WTC11 (cell line): ENCODE data around the gene PATE4. TPM values are rescaled to one million over a fixed set of nuclear protein-coding genes. Genes with fewer than 3 reads are reported as not detected.

ENCODE experiments used
- ATAC-seq: fragments of 200-7000 bp; cut with Tn5 transposase; 2 replicates; pipeline ENCODE4 v1.10.0; 2021; ENCODE audit warnings: mild to moderate bottlenecking, moderate library complexity
- CTCF ChIA-PET: fragments of 300-600 bp; sonication (Branson Sonifier 250); formaldehyde crosslinking; loops from one replicate; lab custom pipeline; 2021; ENCODE audit warnings: antibody characterized with exemption; lab: Charles Lee
- POLR2A ChIA-PET: fragments of 350-600 bp; sonication (Branson Sonifier 250); formaldehyde crosslinking; loops from one replicate; lab custom pipeline; 2021; ENCODE audit warnings: antibody characterized with exemption; lab: Charles Lee
- DNase-seq: peaks from one replicate; pipeline ENCODE4 v3.0.0; 2021; ENCODE audit warnings: low spot score
- H3K27ac Mint-ChIP-seq: 2 replicates; pipeline ENCODE4 v1.8.0; 2021; ENCODE audit warnings: mixed read lengths
- H3K27me3 Mint-ChIP-seq: 2 replicates; pipeline ENCODE4 v1.8.0; 2021; ENCODE audit warnings: low read depth, mild to moderate bottlenecking, moderate library complexity, mixed read lengths
- H3K36me3 Mint-ChIP-seq: 2 replicates; pipeline ENCODE4 v1.8.0; 2021; ENCODE audit warnings: mixed read lengths
- H3K4me1 Mint-ChIP-seq: 2 replicates; pipeline ENCODE4 v1.8.0; 2022; ENCODE audit warnings: mixed read lengths
- H3K4me3 Mint-ChIP-seq: 2 replicates; pipeline ENCODE4 v1.8.0; 2021; ENCODE audit warnings: mild to moderate bottlenecking, moderate library complexity, mixed read lengths
- H3K9me3 Mint-ChIP-seq: 2 replicates; pipeline ENCODE4 v1.8.0; 2021; ENCODE audit warnings: mixed read lengths
- ATF1 ChIP-seq: sonication (generic); formaldehyde crosslinking; IDR thresholded peaks from 2 replicates; pipeline ENCODE4 v1.8.1; 2023; ENCODE audit warnings: mild to moderate bottlenecking, moderate library complexity, missing genetic modification reagents
- ELF4 ChIP-seq: sonication (generic); formaldehyde crosslinking; IDR thresholded peaks from 2 replicates; pipeline ENCODE4 v1.8.1; 2022; ENCODE audit warnings: low read depth, mild to moderate bottlenecking, moderate library complexity, missing genetic modification reagents
- GTF2I ChIP-seq: fragments of 250-450 bp; sonication (Bioruptor Pico); conservative IDR thresholded peaks from 2 replicates; pipeline ENCODE4 v1.4.0; 2021; ENCODE audit warnings: mild to moderate bottlenecking
- JAZF1 ChIP-seq: fragments of 250-450 bp; sonication (Bioruptor Pico); IDR thresholded peaks from 2 replicates; pipeline ENCODE4 v1.9.0; 2021; ENCODE audit warnings: moderate library complexity, mild to moderate bottlenecking, inconsistent platforms
- NR1H2 ChIP-seq: sonication (generic); formaldehyde crosslinking; IDR thresholded peaks from 2 replicates; pipeline ENCODE4 v1.9.0; 2021; ENCODE audit warnings: mild to moderate bottlenecking, moderate library complexity, missing genetic modification reagents
- OVOL2 ChIP-seq: fragments of 250-450 bp; sonication (Bioruptor Pico); IDR thresholded peaks from 2 replicates; pipeline ENCODE4 v1.9.0; 2021; ENCODE audit warnings: mild to moderate bottlenecking, borderline replicate concordance
- SMAD3 ChIP-seq: sonication (generic); formaldehyde crosslinking; IDR thresholded peaks from 2 replicates; pipeline ENCODE4 v1.8.0; 2022; ENCODE audit warnings: missing genetic modification reagents, mild to moderate bottlenecking, borderline replicate concordance
- SMAD4 ChIP-seq: sonication (generic); formaldehyde crosslinking; IDR thresholded peaks from 2 replicates; pipeline ENCODE4 v1.8.0; 2022; ENCODE audit warnings: mild to moderate bottlenecking, missing genetic modification reagents
- SP1 ChIP-seq: sonication (generic); formaldehyde crosslinking; conservative IDR thresholded peaks from 2 replicates; pipeline ENCODE4 v1.8.1; 2022; ENCODE audit warnings: missing genetic modification reagents
- ZNF138 ChIP-seq: sonication (generic); formaldehyde crosslinking; conservative IDR thresholded peaks from 2 replicates; pipeline ENCODE4 v1.8.1; 2022; ENCODE audit warnings: mild to moderate bottlenecking, moderate library complexity, missing genetic modification reagents
- ZNF317 ChIP-seq: sonication (generic); formaldehyde crosslinking; IDR thresholded peaks from 2 replicates; pipeline ENCODE4 v1.8.1; 2023; ENCODE audit warnings: low read depth, mild to moderate bottlenecking, moderate library complexity, missing genetic modification reagents, borderline replicate concordance
- ZNF416 ChIP-seq: fragments of 250-450 bp; sonication (Bioruptor Pico); IDR thresholded peaks from 2 replicates; pipeline ENCODE4 v1.9.0; 2021; ENCODE audit warnings: mild to moderate bottlenecking, inconsistent platforms
- total RNA-seq: library from RNA; stranded (reverse); gene quantifications from 3 replicates; pipeline ENCODE4 v1.2.3, GENCODE V29; 2021
- TF ChIP-seq, protein P1 (sequence below): sonication (generic); formaldehyde crosslinking; IDR thresholded peaks from 2 replicates; pipeline ENCODE4 v1.8.0; 2023; ENCODE audit warnings: missing genetic modification reagents, mild to moderate bottlenecking, borderline replicate concordance
- TF ChIP-seq, protein P2 (sequence below): sonication (generic); formaldehyde crosslinking; IDR thresholded peaks from 2 replicates; pipeline ENCODE4 v1.8.1; 2023; ENCODE audit warnings: mild to moderate bottlenecking, missing genetic modification reagents
- TF ChIP-seq, protein P3 (sequence below): sonication (generic); formaldehyde crosslinking; IDR thresholded peaks from 2 replicates; pipeline ENCODE4 v1.8.1; 2023; ENCODE audit warnings: mild to moderate bottlenecking, missing genetic modification reagents, moderate library complexity
- TF ChIP-seq, protein P4 (sequence below): sonication (generic); formaldehyde crosslinking; IDR thresholded peaks from 2 replicates; pipeline ENCODE4 v1.8.0; 2022; ENCODE audit warnings: mild to moderate bottlenecking, missing genetic modification reagents
- TF ChIP-seq, protein P5 (sequence below): fragments of 200-600 bp; IDR thresholded peaks from 2 replicates; pipeline ENCODE4 v1.8.0; 2022; ENCODE audit warnings: antibody characterized with exemption
- TF ChIP-seq, protein P6 (sequence below): sonication (generic); formaldehyde crosslinking; IDR thresholded peaks from 2 replicates; pipeline ENCODE4 v1.8.0; 2023; ENCODE audit warnings: mild to moderate bottlenecking, missing genetic modification reagents
- TF ChIP-seq, protein P7 (sequence below): sonication (generic); formaldehyde crosslinking; IDR thresholded peaks from 2 replicates; pipeline ENCODE4 v1.8.0; 2022; ENCODE audit warnings: mild to moderate bottlenecking, missing genetic modification reagents
- TF ChIP-seq, protein P8 (sequence below): sonication (generic); formaldehyde crosslinking; conservative IDR thresholded peaks from 2 replicates; pipeline ENCODE4 v1.8.1; 2023; ENCODE audit warnings: mild to moderate bottlenecking, low read depth, missing genetic modification reagents, moderate library complexity

The PATE4 gene
- total RNA-seq, 1 experiment from 2014 or later, result not detected

DNA sequence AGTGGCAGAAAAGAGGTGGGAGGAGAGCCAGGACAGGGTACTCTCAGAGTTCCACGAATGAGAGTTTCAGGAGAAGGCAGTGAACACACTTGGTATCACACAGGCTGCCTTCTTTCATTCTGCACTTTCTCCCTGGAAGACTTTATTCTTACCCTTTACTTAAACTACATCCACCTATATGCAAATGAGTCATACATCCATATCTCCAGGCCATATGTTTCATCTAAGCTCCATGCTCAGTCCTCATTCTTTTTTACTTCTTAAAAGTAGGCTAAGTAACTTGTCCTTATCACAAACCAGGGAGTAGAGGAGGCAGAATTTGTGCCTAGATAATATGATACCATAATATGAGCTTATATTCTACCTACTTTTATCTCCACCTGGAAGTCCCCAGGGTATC lies 48.2 kb downstream of the PATE4 start (continued):
- TF ChIP-seq, protein P1, sequence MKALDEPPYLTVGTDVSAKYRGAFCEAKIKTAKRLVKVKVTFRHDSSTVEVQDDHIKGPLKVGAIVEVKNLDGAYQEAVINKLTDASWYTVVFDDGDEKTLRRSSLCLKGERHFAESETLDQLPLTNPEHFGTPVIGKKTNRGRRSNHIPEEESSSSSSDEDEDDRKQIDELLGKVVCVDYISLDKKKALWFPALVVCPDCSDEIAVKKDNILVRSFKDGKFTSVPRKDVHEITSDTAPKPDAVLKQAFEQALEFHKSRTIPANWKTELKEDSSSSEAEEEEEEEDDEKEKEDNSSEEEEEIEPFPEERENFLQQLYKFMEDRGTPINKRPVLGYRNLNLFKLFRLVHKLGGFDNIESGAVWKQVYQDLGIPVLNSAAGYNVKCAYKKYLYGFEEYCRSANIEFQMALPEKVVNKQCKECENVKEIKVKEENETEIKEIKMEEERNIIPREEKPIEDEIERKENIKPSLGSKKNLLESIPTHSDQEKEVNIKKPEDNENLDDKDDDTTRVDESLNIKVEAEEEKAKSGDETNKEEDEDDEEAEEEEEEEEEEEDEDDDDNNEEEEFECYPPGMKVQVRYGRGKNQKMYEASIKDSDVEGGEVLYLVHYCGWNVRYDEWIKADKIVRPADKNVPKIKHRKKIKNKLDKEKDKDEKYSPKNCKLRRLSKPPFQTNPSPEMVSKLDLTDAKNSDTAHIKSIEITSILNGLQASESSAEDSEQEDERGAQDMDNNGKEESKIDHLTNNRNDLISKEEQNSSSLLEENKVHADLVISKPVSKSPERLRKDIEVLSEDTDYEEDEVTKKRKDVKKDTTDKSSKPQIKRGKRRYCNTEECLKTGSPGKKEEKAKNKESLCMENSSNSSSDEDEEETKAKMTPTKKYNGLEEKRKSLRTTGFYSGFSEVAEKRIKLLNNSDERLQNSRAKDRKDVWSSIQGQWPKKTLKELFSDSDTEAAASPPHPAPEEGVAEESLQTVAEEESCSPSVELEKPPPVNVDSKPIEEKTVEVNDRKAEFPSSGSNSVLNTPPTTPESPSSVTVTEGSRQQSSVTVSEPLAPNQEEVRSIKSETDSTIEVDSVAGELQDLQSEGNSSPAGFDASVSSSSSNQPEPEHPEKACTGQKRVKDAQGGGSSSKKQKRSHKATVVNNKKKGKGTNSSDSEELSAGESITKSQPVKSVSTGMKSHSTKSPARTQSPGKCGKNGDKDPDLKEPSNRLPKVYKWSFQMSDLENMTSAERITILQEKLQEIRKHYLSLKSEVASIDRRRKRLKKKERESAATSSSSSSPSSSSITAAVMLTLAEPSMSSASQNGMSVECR (CRISPR knock-in tag), result no peak
- TF ChIP-seq GTF2I (CRISPR knock-in tag) (no peak), ATF1 (CRISPR knock-in tag) (no peak), SMAD4 (CRISPR knock-in tag) (no peak), SMAD3 (CRISPR knock-in tag) (no peak), OVOL2 (no peak), ZNF317 (no peak)
- TF ChIP-seq, protein P2, sequence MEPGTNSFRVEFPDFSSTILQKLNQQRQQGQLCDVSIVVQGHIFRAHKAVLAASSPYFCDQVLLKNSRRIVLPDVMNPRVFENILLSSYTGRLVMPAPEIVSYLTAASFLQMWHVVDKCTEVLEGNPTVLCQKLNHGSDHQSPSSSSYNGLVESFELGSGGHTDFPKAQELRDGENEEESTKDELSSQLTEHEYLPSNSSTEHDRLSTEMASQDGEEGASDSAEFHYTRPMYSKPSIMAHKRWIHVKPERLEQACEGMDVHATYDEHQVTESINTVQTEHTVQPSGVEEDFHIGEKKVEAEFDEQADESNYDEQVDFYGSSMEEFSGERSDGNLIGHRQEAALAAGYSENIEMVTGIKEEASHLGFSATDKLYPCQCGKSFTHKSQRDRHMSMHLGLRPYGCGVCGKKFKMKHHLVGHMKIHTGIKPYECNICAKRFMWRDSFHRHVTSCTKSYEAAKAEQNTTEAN (CRISPR knock-in tag), result no peak
- TF ChIP-seq, protein P3, sequence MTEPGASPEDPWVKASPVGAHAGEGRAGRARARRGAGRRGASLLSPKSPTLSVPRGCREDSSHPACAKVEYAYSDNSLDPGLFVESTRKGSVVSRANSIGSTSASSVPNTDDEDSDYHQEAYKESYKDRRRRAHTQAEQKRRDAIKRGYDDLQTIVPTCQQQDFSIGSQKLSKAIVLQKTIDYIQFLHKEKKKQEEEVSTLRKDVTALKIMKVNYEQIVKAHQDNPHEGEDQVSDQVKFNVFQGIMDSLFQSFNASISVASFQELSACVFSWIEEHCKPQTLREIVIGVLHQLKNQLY (CRISPR knock-in tag), result no peak
- TF ChIP-seq, protein P4, sequence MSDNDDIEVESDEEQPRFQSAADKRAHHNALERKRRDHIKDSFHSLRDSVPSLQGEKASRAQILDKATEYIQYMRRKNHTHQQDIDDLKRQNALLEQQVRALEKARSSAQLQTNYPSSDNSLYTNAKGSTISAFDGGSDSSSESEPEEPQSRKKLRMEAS (CRISPR knock-in tag), result no peak

DNA sequence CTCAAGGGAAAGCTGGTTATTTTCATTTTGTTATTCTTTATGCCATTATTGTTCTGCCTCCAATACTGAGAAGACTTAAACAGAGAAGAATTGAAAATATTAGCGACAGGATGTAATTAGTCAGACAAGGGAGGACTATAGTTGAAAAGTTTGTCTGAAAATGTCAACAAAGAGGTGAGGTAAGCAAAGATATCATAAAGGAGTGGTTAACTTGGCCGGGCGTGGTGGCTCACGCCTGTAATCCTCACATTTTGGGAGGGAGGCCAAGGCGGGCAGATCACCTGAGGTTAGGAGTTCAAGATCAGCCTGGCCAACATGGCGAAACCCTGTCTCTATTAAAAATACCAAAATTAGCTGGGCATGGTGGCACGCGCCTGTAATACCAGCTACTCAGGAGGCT lies 50.3 kb downstream of the PATE4 start:
- H3K4me1 Mint-ChIP-seq, result no peaks in the 10 kb centered on the region
- no peak for DNase-seq
- peaks cover 61% of the 10 kb centered on the region for H3K27me3 Mint-ChIP-seq
- peaks cover 4% of the 10 kb centered on the region; the same call in 1 of the 2 replicates for H3K36me3 Mint-ChIP-seq
- no peak for ATAC-seq
- ChIA-PET POLR2A (no interaction called here), CTCF (no interaction called here)
- H3K4me3 Mint-ChIP-seq, result no peak overlapping the region
- H3K27ac Mint-ChIP-seq, result no peak overlapping the region
- peaks cover 3% of the 10 kb centered on the region; the same call in 1 of the 2 replicates for H3K9me3 Mint-ChIP-seq
- no peak for TF ChIP-seq ZNF317
- TF ChIP-seq ZNF416 (CRISPR knock-in tag), result no peak
- no peak for TF ChIP-seq OVOL2
- TF ChIP-seq, protein P5, sequence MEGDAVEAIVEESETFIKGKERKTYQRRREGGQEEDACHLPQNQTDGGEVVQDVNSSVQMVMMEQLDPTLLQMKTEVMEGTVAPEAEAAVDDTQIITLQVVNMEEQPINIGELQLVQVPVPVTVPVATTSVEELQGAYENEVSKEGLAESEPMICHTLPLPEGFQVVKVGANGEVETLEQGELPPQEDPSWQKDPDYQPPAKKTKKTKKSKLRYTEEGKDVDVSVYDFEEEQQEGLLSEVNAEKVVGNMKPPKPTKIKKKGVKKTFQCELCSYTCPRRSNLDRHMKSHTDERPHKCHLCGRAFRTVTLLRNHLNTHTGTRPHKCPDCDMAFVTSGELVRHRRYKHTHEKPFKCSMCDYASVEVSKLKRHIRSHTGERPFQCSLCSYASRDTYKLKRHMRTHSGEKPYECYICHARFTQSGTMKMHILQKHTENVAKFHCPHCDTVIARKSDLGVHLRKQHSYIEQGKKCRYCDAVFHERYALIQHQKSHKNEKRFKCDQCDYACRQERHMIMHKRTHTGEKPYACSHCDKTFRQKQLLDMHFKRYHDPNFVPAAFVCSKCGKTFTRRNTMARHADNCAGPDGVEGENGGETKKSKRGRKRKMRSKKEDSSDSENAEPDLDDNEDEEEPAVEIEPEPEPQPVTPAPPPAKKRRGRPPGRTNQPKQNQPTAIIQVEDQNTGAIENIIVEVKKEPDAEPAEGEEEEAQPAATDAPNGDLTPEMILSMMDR, result no peak
- TF ChIP-seq, protein P6, sequence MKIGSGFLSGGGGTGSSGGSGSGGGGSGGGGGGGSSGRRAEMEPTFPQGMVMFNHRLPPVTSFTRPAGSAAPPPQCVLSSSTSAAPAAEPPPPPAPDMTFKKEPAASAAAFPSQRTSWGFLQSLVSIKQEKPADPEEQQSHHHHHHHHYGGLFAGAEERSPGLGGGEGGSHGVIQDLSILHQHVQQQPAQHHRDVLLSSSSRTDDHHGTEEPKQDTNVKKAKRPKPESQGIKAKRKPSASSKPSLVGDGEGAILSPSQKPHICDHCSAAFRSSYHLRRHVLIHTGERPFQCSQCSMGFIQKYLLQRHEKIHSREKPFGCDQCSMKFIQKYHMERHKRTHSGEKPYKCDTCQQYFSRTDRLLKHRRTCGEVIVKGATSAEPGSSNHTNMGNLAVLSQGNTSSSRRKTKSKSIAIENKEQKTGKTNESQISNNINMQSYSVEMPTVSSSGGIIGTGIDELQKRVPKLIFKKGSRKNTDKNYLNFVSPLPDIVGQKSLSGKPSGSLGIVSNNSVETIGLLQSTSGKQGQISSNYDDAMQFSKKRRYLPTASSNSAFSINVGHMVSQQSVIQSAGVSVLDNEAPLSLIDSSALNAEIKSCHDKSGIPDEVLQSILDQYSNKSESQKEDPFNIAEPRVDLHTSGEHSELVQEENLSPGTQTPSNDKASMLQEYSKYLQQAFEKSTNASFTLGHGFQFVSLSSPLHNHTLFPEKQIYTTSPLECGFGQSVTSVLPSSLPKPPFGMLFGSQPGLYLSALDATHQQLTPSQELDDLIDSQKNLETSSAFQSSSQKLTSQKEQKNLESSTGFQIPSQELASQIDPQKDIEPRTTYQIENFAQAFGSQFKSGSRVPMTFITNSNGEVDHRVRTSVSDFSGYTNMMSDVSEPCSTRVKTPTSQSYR (CRISPR knock-in tag), result no peak
- TF ChIP-seq, protein P2 (CRISPR knock-in tag), result no peak
- TF ChIP-seq NR1H2, result no peak
- TF ChIP-seq, protein P7, sequence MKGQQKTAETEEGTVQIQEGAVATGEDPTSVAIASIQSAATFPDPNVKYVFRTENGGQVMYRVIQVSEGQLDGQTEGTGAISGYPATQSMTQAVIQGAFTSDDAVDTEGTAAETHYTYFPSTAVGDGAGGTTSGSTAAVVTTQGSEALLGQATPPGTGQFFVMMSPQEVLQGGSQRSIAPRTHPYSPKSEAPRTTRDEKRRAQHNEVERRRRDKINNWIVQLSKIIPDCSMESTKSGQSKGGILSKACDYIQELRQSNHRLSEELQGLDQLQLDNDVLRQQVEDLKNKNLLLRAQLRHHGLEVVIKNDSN (CRISPR knock-in tag), result no peak
- no peak for TF ChIP-seq SP1
- TF ChIP-seq JAZF1 (CRISPR knock-in tag), result no peak
- TF ChIP-seq, protein P8, sequence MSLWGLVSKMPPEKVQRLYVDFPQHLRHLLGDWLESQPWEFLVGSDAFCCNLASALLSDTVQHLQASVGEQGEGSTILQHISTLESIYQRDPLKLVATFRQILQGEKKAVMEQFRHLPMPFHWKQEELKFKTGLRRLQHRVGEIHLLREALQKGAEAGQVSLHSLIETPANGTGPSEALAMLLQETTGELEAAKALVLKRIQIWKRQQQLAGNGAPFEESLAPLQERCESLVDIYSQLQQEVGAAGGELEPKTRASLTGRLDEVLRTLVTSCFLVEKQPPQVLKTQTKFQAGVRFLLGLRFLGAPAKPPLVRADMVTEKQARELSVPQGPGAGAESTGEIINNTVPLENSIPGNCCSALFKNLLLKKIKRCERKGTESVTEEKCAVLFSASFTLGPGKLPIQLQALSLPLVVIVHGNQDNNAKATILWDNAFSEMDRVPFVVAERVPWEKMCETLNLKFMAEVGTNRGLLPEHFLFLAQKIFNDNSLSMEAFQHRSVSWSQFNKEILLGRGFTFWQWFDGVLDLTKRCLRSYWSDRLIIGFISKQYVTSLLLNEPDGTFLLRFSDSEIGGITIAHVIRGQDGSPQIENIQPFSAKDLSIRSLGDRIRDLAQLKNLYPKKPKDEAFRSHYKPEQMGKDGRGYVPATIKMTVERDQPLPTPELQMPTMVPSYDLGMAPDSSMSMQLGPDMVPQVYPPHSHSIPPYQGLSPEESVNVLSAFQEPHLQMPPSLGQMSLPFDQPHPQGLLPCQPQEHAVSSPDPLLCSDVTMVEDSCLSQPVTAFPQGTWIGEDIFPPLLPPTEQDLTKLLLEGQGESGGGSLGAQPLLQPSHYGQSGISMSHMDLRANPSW, result no peak
- no peak for TF ChIP-seq ELF4 (CRISPR knock-in tag)
- TF ChIP-seq ZNF138 (CRISPR knock-in tag), result no peak
